Dendritic cell treated with granulocyte-macrophage colony-stimulating factor and Interleukin-4, amounts not matched to agents 40 ng/mL and 50 ng/mL, for 4 days (primary cell): ENCODE measurements around the gene PKMYT1.

ENCODE experiments used
- H3K27ac Mint-ChIP-seq: one replicate; pipeline ENCODE4 v1.8.0; 2022; ENCODE audit warnings: mild to moderate bottlenecking, mixed read lengths
- H3K27me3 Mint-ChIP-seq: one replicate; pipeline ENCODE4 v1.8.0; 2022; ENCODE audit warnings: mild to moderate bottlenecking, mixed read lengths
- H3K36me3 Mint-ChIP-seq: one replicate; pipeline ENCODE4 v1.8.0; 2022; ENCODE audit warnings: low read depth, mixed read lengths
- H3K4me1 Mint-ChIP-seq: one replicate; pipeline ENCODE4 v1.8.0; 2022; ENCODE audit warnings: low read depth, mixed read lengths
- H3K4me3 Mint-ChIP-seq: one replicate; pipeline ENCODE4 v1.8.0; 2022; ENCODE audit warnings: mild to moderate bottlenecking, moderate library complexity, mixed read lengths
- H3K9me3 Mint-ChIP-seq: one replicate; pipeline ENCODE4 v1.8.0; 2022; ENCODE audit warnings: mixed read lengths
- intact Hi-C: fragments of 100-400 bp; cut with micrococcal nuclease; formaldehyde crosslinking; loops from one replicate; pipeline ENCODE4 v1.15.0; 2022

PKMYT1 gene

DNA sequence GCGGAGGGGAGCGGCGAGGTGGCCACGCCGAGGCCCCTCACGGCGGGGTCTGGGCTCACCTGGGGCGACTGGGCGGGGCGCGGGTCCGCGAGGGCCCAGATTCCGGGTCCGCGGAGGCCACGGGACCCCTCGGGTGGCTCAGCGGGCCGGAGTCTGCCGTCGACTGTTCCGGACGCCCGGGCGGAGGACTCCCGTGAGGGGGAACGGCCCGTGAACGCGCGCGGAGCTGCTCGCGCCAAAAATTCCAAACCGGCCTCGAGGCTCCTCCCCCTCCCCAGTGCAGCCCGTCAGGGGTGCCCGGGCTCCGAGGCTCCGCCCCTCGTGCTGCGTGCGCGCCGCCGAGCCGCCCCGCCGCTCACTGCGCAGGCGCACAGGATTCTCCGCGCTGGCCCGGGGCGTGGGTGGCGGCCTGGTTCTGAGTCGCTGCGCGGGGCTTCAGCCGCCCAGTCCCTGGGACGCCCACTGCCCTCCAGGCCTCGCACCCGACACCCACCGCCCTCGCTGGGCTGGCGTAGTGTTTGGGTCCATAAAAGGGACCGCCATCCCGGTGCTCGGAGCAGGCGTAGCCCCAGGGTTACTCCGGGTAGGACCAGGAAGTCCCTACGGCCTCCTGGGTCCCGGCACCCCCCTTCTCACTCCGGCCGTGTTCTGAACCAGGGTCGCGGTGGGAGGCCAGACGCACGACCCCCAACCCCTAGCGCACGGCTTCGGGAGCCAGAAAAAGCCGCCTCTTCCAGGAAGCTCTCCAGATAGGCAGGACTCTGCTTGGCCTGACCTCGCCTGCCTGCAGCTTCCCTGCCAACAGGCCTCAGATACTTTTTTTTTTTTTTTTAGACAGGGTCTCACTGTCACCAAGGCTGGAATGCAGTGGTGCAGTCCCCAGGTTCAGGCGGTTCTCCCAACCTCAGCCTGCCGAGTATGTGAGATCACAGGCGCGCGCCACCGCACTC, at the start of gene PKMYT1:
PKMYT1 (minus strand) TSS at position 220 of the 950 bp plus-strand sequence. CDS start 789 bp downstream, outside the sequence.
- H3K4me3 Mint-ChIP-seq, result peak within 1 kb of the TSS; percentile 80
- H3K27ac Mint-ChIP-seq, result peak within 1 kb of the TSS; percentile 91
- H3K4me1 Mint-ChIP-seq, result peaks cover 22% of the 10 kb centered on the region
- H3K27me3 Mint-ChIP-seq, result peaks cover 8% of the 10 kb centered on the region
- no peaks in the 10 kb centered on the region for H3K9me3 Mint-ChIP-seq
- intact Hi-C loops, result no loop called here
- H3K36me3 Mint-ChIP-seq, result no peaks in the 10 kb centered on the region

DNA sequence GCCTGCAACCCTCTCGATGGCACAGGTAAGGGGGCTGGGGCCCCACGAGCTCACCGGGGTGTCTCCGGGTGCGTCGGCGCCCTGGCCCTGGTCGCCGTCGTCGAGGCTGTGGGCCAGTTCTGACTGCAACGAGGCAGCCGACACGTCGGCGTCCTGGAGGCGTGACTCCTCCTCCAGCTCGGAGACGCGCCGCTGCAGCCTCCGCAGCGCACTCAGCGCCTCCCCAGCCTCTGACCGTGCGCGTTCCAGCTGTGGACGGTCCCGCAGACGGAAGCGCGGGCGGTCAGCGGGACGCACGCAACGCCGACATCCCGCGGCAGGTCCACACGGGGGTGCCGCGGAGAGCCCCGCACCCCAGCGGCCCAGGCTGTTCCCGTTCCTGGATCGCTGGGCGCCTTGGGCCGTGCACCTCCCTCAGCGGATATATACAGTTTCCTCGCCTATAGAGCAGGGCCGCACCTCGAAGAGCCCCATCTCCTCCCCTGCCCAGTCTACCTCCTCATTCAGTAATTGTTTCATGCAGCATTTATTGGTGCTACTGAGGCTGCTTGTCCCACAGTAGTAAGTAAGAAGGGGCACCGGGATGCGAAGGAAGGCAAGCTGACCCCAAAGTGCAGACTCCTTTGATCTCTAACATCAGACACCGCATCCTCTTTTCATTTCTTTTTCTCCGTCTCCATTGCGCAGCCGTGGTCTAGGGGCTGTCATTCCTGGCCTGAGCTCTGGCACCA, 49.4 kb upstream of the PKMYT1 start:
- Mint-ChIP-seq H3K4me3 (peak overlapping the region; percentile 24), H3K27me3 (peaks cover 64% of the 10 kb centered on the region), H3K9me3 (no peaks in the 10 kb centered on the region), H3K4me1 (peaks cover 78% of the 10 kb centered on the region), H3K36me3 (peaks cover 29% of the 10 kb centered on the region), H3K27ac (peak overlapping the region; percentile 53)
- intact Hi-C loops, result no loop called here

DNA sequence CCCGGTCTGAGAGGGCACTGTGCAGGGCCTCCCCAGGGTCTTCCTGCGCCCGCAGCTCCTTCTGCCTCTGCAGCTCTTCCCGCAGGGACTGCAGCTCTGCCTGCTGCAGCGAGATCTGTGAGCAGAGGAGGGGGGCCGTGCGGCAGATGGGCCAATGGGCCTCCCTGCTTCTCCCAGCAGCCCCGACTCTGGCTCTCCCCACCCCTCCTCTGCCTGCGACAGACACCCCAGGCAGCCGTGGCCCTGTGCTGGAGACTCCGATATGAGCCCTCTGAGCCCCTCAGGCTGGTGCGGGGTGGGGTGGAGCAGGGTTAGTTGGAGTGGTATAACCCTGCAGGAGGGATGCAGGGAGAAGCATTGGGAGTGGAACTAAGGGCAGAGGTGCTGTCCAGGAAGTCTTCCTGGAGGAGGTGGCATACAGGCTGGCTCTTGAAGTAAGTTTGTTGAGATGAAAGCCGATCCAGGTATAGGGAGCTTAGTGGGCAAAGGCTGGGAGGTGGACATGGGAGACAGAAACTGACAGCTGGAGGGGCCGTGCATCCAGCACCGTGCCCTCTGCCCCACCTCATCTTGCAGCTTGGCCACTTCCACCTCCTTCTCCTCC, 48.6 kb upstream of the PKMYT1 start:
- peak overlapping the region; percentile 24 for H3K4me3 Mint-ChIP-seq

DNA sequence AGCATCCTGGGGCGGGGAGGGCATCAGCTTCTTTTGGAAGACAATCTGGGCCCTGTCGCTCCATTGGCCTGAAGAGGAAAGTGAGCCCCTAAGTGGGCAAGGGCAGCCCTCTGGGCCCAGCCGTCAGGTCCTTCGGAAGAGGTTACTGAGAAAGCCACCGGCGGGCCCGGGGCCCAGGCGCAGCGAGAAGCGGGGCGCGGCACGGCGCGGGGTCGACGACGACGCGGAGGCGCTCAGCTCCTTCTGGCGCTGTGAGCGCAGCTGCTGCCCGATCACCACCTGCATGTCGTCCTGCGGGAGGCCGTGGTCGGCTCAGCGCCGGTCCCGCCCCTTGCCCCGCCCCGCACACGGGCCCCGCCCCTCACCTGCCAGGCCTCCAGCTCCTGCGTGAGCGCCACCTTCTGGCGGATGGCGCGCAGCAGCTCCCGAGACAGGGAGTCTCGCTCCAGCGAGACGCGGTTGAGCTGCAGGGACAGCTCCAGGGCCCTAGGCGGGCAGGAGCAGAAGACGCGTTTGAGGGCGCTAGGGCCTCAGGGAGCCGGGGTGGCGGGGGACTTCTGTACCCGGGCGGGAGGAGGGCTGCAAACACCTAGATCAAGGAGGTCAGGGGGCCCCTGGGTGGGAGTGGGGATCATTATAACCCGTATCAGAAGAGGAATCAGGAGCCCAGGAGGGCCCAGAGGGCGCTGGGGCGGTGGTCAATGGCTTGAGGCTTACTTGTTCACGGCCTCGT, 47.9 kb upstream of the PKMYT1 start:
- H3K9me3 Mint-ChIP-seq, result no peaks in the 10 kb centered on the region
- peaks cover 75% of the 10 kb centered on the region for H3K4me1 Mint-ChIP-seq
- peaks cover 39% of the 10 kb centered on the region for H3K36me3 Mint-ChIP-seq
- H3K27ac Mint-ChIP-seq, result no peak overlapping the region
- peaks cover 49% of the 10 kb centered on the region for H3K27me3 Mint-ChIP-seq
- intact Hi-C loops, result no loop called here
- H3K4me3 Mint-ChIP-seq, result peak overlapping the region; percentile 44

More for the DNA sequence above, 48.6 kb upstream of the PKMYT1 start:
- intact Hi-C loops, result no loop called here
- peaks cover 55% of the 10 kb centered on the region for H3K27me3 Mint-ChIP-seq
- H3K36me3 Mint-ChIP-seq, result peaks cover 36% of the 10 kb centered on the region
- H3K4me1 Mint-ChIP-seq, result peaks cover 75% of the 10 kb centered on the region
- H3K9me3 Mint-ChIP-seq, result no peaks in the 10 kb centered on the region
- peak overlapping the region; percentile 37 for H3K27ac Mint-ChIP-seq

DNA sequence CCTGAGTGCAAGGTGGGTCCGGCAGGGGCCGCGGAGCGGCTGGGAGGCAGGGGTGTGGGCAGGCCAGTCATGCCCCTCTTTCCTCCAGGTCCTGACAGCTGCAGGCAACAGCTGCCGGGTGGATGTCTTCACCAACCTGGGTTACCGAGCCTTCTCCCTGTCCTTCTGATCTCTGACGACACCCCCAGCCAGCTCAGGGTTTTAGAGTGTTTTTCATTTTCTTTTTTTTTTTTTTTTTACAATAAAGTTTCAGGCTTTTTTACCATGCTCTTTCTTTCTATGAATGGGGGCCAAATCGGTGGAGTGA, 47.2 kb upstream of the PKMYT1 start:
- no peak overlapping the region for H3K4me3 Mint-ChIP-seq
- peaks cover 75% of the 10 kb centered on the region for H3K4me1 Mint-ChIP-seq

DNA sequence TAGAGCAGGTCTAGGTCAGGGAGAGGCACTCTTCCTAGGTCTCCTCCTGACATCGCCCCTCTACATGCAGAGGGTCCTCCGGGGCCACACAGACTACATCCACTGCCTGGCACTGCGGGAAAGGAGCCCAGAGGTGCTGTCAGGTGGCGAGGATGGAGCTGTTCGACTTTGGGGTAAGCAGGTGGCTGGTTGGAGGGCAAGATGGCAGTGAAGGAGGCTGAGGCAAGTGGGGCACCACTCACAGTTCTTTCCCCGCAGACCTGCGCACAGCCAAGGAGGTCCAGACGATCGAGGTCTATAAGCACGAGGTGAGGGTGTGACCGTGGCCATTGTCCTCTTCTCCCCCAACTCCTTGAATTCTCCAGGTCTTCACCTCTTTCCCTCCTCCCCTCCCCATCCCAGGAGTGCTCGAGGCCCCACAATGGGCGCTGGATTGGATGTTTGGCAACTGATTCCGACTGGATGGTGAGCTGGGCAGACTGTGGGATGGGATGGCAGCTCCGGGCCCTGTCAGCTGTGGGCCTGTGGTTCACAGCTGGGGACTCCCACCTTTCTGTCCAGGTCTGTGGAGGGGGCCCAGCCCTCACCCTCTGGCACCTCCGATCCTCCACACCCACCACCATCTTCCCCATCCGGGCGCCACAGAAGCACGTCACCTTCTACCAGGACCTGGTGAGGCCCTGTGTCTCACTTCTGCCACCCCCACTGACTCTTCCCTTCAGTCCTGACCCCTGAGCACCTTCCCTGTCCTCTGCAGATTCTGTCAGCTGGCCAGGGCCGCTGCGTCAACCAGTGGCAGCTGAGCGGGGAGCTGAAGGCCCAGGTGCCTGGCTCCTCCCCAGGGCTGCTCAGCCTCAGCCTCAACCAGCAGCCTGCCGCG, 46.6 kb upstream of the PKMYT1 start:
- Mint-ChIP-seq H3K9me3 (no peaks in the 10 kb centered on the region), H3K36me3 (peaks cover 46% of the 10 kb centered on the region), H3K27ac (no peak overlapping the region), H3K4me1 (peaks cover 75% of the 10 kb centered on the region), H3K27me3 (peaks cover 36% of the 10 kb centered on the region), H3K4me3 (no peak overlapping the region)
- intact Hi-C loops, result no loop called here

More for the DNA sequence above, 47.2 kb upstream of the PKMYT1 start:
- H3K27ac Mint-ChIP-seq, result no peak overlapping the region
- no peaks in the 10 kb centered on the region for H3K9me3 Mint-ChIP-seq
- intact Hi-C loops, result no loop called here
- peaks cover 42% of the 10 kb centered on the region for H3K27me3 Mint-ChIP-seq
- peaks cover 46% of the 10 kb centered on the region for H3K36me3 Mint-ChIP-seq

DNA sequence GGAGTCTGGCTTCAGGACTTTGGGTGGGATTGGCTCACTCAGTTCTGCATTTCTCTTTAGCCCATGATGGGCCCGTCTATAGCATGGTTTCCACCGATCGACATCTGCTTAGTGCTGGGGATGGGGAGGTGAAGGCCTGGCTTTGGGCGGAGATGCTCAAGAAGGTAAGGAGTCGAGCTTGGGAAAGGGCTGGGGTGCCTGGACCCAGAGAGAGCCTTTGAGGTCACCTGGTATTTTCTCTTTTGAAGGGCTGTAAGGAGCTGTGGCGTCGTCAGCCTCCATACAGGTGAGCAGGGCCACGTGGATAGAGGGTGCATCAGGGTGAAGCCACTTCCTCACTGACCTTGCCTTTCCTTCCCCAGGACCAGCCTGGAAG, 45.7 kb upstream of the PKMYT1 start:
- peaks cover 46% of the 10 kb centered on the region for H3K36me3 Mint-ChIP-seq
- no peak overlapping the region for H3K4me3 Mint-ChIP-seq
- no peak overlapping the region for H3K27ac Mint-ChIP-seq
- peaks cover 75% of the 10 kb centered on the region for H3K4me1 Mint-ChIP-seq
- H3K27me3 Mint-ChIP-seq, result peaks cover 28% of the 10 kb centered on the region
- H3K9me3 Mint-ChIP-seq, result no peaks in the 10 kb centered on the region
- intact Hi-C loops, result no loop called here

DNA sequence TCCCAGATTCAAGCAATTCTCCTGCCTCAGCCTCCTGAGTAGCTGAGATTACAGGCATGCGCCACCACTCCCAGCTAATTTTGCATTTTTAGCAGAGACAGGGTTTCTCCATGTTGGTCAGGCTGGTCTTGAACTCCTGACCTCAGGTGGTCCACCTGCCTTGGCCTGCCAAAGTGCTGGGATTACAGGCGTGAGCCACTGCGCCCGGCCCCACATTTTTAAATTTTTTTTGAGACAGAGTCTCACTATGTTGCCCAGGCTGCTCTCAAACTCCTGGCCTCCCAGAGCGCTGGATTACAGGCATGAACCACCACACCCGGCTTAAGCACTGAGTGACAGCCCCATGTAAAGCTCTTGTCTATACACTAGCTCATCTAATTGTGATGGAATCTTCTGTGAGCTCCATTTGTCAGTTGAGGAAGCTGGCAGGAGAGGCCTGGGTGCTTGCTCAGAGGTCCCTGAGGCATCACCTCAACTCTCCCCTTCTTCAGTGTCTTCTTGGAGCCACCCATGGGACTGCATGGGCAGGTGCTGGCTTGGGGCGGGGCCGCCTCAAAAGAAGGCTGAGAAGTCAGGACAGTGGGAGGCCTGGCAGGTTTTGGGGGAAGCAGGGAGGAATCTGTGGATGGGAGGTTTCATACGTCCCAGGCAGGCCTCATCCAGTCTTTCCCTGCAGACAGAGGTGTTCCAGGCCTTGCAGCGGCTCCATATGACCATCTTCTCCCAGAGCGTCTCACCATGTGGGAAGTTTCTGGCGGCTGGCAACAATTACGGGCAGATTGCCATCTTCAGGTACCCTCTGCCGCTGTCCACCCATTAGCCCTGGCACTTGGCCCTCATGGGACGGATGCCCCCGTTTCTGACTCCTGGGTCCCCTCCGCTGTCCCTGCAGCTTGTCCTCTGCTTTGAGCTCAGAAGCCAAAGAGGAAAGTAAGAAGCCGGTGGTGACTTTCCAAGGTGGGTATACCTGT, 45.1 kb upstream of the PKMYT1 start:
- H3K27ac Mint-ChIP-seq, result no peak overlapping the region
- intact Hi-C loops, result no loop called here
- peaks cover 49% of the 10 kb centered on the region for H3K36me3 Mint-ChIP-seq
- H3K27me3 Mint-ChIP-seq, result peaks cover 22% of the 10 kb centered on the region
- no peak overlapping the region for H3K4me3 Mint-ChIP-seq
- H3K9me3 Mint-ChIP-seq, result no peaks in the 10 kb centered on the region
- H3K4me1 Mint-ChIP-seq, result peaks cover 71% of the 10 kb centered on the region

DNA sequence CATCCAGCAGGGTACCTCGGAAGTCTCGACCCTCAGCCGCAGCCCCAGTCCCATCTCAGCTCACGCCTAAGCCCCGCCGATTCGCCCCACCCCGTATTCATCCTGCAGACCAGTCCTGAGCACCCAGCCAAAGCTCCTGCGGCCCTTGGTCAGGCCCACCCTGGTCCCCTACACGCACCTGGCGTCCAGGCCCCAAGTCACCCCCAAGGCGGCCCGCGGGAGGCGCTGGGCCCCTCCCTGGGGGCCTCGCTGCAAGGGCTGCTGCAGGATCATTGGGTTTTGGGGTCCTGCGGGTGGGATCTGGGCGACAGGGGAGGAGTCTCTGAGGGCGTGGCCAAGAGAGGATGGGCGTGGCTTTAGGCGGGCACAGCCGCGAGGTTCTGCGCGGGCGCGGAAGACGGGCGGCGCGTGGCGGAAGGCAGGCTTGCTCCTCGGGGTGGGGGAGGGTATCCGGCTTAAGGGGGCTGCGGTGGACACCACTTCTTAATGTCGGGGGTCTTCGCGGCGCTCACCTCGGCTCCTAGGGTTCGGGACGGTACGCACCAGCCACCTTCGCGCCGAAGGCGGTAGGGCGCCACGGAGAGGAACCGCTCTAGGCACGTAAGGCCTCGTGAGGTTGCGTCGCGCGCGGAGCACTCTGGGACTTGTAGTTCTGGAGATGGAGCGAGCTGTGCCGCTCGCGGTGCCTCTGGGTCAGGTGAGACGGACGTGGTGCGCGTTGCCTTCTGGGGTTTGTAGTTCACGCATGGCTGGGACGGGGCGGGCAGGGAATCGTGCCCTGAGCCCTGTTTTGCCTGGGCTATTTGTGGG, 43.6 kb upstream of the PKMYT1 start, which contains the start of the genes HCFC1R1 and THOC6:
HCFC1R1 (minus strand) TSS at position 274 of the 810 bp plus-strand sequence; CDS start at position 273, 1 bp downstream.
THOC6 (plus strand) TSS at position 367 of the 810 bp plus-strand sequence; CDS start at position 659, 292 bp downstream.
- Mint-ChIP-seq H3K36me3 (peaks cover 50% of the 10 kb centered on the region), H3K4me3 (peak within 1 kb of the TSS; percentile 81), H3K9me3 (no peaks in the 10 kb centered on the region), H3K27me3 (peaks cover 17% of the 10 kb centered on the region), H3K4me1 (peaks cover 68% of the 10 kb centered on the region), H3K27ac (peak within 1 kb of the TSS; percentile 90)
- intact Hi-C loops, result no loop called here

DNA sequence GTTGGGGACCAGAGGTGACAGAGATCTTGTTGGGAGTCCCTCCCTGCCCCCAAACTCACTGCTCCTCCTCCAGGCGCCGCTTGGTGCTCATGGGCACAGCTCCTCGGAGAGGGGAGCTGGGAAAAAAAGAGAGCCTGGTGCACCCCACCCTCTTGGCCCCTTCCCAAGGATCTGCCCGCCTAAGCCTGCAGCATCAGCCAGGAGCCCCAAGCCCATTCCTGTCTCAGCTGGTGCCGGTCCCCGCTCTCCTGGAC, 43.1 kb upstream of the PKMYT1 start:
- H3K27me3 Mint-ChIP-seq, result peaks cover 17% of the 10 kb centered on the region
- peaks cover 50% of the 10 kb centered on the region for H3K36me3 Mint-ChIP-seq
- H3K27ac Mint-ChIP-seq, result peak overlapping the region; percentile 90
- peaks cover 67% of the 10 kb centered on the region for H3K4me1 Mint-ChIP-seq
- H3K9me3 Mint-ChIP-seq, result no peaks in the 10 kb centered on the region
- intact Hi-C loops, result no loop called here
- H3K4me3 Mint-ChIP-seq, result peak overlapping the region; percentile 81

DNA sequence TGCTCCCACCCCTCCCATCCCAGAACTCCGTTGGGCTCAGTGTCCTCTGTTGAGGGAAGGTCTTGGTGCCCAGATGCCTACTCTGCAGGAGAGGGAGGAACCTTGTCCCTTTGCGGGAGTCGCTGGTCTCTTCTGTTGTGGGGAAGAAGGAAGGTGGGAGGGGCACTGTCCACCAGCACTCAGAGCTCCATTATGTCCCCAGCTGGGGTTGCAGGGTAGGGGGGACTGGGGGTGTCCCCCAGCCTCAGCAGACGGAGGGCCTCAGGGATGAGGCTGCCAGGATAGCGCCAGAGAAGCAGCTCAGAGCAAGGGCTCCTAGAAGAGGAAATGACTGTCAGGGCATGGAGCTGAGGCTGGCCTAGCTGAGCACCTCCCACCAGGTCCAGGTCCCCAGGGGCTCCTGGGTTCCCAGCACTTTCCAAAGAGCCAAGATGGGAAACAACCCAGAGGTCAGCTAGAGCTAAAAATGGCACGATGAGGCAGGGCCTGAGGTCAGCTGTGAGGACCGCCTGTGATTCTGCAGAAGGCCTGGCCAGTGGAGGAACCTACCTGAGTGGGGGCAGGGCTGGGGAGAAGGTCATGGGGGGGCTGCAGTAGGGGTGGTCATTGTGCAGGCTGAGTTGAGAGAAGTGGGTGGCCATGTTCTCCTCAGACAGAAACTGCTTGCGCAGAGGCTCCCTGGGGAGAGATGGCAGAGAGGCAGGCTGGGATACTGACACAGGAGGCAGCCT, 42.6 kb upstream of the PKMYT1 start:
- Mint-ChIP-seq H3K9me3 (no peaks in the 10 kb centered on the region), H3K4me1 (peaks cover 67% of the 10 kb centered on the region), H3K27me3 (peaks cover 20% of the 10 kb centered on the region), H3K36me3 (peaks cover 49% of the 10 kb centered on the region), H3K27ac (peak overlapping the region; percentile 90), H3K4me3 (peak overlapping the region; percentile 81)
- intact Hi-C loops, result no loop called here
